Measurements from ENCODE around the gene GBA2.

DNA sequence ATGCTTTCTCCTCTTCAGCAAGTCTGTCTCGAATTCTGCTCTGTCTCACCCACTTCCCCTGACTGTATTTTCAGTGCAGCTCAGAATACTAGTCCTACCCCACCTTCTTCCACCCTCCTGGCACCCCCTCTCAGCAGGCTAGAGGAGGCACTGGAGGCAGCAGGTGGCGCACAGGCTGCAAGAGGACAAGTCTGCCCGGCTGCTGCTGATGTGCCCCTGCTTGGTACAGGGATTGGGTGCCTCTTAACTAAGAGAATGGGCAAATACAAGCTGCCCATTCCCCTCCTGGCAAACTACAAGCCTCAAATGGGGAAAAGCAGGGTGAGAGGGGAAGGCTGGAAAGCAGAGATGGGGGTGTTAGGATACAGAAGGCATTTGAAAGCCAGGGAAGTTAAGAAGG is 22.1 kb downstream of the GBA2 start:
- TF ChIP-seq CTCF (IDR thresholded peaks at IDR 0.05) (no peak), POLR2A (IDR thresholded peaks at IDR 0.05) (no peak), POLR2AphosphoS5 (IDR thresholded peaks at IDR 0.05; ENCODE audit: insufficient read depth in 1 of 2, low read depth in 1 of 2) (no peak)
